CD4-positive, alpha-beta T cell treated with Interleukin-4 for 1 hour (primary cell): ENCODE measurements around the gene COPG2.
A peak's percentile ranks its signal among the peaks of the same experiment; 100 is the strongest.
"Not testable (repeated sequence)": the region's sequence is repeated elsewhere in the genome, so short reads cannot be mapped to it uniquely, and the experiment has no call there.

Experiments used
- DNase-seq, 2 donors: peaks; one replicate each; pipeline ENCODE4 v3.0.0-alpha.2; 2020 to 2022

Gene COPG2, protein sequence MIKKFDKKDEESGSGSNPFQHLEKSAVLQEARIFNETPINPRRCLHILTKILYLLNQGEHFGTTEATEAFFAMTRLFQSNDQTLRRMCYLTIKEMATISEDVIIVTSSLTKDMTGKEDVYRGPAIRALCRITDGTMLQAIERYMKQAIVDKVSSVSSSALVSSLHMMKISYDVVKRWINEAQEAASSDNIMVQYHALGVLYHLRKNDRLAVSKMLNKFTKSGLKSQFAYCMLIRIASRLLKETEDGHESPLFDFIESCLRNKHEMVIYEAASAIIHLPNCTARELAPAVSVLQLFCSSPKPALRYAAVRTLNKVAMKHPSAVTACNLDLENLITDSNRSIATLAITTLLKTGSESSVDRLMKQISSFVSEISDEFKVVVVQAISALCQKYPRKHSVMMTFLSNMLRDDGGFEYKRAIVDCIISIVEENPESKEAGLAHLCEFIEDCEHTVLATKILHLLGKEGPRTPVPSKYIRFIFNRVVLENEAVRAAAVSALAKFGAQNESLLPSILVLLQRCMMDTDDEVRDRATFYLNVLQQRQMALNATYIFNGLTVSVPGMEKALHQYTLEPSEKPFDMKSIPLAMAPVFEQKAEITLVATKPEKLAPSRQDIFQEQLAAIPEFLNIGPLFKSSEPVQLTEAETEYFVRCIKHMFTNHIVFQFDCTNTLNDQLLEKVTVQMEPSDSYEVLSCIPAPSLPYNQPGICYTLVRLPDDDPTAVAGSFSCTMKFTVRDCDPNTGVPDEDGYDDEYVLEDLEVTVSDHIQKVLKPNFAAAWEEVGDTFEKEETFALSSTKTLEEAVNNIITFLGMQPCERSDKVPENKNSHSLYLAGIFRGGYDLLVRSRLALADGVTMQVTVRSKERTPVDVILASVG

DNA sequence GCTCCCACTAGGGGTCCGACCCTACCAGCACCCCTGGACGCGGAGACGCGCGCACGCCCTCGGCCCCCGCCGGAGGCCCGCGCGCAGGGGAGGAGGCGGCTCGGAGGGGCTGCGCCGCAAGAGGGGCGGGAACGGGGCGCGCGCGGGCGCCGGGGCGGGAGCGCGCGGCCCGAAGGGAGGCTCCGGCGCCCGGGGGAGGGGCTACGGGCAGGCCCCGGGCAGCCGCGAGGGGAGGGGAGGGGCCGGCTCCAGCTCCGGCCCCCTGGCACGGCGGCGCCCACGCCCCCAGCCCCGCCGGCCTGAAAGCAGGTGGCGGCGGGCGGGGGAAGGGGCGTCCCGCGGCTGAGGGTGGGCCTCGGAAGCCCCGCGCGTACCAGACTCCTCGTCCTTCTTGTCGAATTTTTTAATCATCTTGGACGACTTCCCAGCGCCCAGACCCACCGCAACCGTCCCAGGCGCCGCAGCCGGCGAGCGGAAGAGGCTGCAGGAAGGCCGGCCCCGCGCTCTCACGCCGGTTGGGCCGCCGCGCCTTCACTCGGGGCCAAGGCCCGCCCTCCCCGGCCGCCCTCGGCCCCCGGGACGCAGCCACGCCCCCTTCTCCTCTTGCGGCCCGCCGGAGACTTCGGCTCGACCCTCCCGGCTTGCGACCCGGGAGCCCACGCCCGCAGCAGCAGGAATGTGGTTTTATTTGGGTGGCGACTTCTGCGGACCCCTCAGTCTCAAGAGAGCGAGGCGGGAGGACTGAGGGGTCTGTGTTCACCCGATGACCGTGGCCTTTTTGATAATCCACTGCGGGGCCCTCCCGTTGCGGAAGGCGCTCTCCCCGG is at the start of gene COPG2:
TSS of gene COPG2 (minus strand) at position 491 of the 827 bp plus-strand sequence. CDS start at position 411, 80 bp downstream.
- peak; percentile 70 to 72 for DNase-seq

DNA sequence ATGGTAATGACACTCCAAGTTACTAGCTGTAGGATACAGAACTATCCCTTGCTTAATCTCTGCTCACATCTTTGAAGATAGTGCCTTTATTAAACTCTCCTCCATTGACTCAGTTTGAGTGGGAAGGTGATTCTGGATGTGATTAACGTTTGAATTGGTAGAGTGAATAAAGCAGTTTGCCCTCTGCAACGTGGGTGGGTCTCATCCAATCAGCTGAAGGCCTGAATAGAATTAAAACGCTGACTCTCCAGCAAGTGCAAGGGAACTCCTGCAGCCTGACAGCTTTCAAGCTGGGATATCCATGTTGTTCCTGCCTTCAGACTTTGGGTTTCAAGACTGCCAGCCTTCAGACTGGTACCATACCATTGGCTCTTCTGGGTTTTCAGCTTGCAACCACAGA is 43.9 kb upstream of the COPG2 start:
- DNase-seq: no peak

DNA sequence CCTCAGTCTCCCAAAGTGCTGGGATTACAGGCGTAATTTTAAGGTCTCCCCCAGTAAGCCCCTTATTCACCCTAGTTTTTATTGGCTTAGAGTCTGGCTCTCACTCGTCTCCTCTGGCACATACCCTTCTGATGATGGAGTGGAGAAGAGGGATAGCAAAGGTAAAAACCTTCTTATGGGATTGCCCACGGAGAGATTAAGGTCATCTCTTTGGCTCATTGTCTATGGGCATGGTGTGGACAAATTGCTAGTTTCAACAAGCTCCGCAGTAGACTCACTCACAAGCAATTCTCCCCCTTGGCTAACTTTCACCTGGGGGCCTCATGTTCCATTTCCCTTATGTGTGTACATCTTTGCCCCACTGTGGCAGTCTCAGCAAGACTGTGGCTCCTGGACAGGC is 40.2 kb upstream of the COPG2 start:
- DNase-seq: no peak

DNA sequence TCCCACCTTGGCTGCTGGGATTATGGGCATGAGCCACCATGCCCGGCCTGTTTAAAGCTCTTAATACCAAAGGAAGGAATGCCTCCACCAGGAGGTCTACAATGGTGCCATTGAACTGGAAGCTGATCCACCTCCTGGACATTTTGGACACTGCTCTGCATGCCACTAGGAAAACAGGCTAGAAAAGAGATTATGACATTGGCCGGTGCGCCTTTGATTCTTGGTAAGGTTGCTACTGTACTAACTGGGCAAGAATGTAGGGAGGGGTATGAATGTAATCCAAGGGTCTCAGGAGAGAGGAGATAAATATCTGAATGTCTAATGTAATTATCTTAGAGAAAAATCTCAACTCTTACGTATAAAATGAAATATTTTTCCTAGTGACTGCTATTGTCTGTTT is 39.5 kb upstream of the COPG2 start:
- DNase-seq: no peak

DNA sequence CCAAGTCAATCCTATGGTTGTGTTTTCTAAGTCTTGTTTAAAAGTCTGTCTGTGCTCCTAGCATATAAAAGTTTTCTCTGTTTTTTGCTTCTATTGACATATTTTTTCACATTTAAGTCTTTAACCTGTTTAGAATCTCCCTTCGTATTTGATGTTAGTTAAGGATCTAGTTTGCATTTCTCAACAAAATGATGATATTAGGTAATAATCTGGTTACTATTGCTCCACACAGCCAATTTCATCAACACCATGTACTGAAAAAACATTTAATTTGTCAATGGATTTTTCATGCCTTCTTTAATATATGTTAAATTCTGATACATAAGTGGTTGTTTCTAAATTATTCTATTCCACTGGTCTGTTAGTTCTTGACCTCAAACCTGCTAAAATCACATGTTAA is 35.3 kb upstream of the COPG2 start:
- DNase-seq: no peak

DNA sequence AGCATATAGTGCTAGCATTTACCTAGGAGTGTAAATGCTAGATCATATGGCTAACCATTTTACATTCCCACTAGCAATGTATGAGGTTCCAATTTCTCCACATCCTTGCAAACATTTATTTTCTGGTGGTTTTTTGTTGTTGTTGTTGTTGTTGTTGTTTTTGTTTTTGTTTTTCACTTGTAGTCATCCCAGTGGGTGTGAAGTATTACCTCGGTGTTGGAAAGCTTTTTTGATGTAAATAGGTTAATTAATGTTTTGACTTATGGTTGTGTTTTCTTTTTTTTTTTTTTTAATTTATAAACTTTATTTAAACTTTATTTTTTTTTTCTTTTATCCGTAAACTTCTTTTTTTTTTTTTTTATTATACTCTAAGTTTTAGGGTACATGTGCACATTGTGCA is 33.1 kb upstream of the COPG2 start:
- DNase-seq: no peak

DNA sequence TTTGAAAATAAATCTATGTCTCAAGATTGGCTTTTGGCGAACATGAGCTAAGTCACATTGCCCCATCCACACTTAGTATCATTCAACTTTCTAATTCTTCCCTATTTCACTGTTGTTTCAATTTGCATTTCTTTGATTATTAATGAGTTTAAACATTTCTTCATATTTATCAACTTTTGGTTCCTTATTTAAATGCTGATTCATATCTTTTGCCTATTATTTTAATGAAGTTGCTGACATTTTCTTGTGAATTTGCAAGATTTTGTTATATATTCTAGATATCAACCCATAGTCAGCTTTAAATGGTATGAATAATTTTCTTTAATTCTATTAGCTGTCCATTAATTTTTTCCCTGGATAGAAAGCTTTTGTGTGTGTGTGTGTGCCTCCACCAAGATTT is 32.2 kb upstream of the COPG2 start:
- DNase-seq: no peak

DNA sequence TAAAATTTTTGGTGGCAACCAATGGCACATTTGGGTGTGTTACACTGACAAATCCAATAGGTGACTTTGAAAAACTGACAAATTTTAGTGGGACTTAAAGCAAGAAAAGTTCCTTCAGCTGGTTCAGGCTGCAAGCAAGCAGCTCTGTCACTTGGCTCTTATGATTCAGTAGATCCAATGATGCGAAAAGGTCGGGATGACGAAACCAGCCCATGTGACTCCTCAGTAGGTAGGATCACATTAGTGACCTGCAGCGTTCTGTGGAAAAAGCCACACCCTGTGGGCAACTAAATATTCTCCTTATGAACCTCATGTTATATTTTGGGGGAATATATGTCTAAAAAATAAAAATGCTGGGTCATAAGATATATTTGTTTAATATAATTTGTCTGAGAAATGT is 31.1 kb upstream of the COPG2 start:
- no peak for DNase-seq

DNA sequence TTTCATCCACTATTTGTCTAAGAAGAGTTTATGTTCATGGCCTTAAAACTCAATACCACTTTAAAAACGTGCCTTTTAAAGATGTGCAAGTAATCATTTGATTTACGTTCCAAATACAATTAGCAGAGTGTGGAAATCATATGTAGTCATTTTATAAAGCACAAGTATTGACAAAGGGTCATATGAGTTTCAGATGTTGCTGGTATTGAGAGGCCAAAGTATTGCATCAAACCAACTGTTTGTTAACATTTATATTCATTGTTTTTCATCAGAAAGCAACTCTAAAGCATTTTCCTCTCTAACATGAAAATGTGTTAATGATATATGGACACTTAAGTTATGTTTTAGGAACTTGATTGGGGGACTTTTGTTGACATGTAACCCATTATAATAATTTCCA is 29.3 kb upstream of the COPG2 start:
- DNase-seq: no peak

DNA sequence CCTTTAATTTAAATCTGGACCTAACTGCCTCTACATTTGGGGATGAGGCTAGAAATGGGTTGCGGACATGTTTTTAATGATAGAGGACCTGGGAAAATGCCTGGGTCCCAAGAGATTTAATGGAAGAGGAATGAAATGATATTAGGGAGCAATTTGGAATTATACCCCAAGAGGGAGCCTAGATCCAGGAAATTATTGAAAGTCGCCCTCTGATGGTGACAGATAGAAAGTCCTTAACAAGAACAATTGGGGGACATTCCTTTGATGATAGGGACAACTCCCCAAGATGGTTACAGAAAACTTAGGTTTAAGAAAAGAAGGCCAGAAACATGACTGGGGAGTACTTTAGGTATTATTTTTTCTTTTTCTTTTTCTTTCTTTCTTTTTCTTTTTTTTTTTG is 27.3 kb upstream of the COPG2 start:
- peak in 1 of 2 donors; percentile 10 for DNase-seq

DNA sequence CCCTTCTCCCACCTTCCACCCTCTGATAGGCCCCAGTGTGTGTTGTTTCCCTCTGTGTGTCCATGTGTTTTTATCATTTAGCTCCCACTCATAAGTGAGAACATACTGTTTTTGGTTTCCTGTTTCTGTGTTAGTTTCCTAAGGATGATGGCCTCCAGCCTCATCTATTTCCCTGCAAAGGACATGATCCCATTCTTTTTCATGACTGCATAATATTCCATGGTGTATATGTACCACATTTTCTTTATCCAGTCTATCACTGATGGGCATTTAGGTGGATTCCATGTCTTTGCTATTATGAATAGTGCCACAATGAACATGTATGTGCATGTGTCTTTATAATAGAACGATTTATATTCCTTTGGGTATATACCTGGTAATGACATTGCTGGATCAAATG is 23.8 kb upstream of the COPG2 start:
- not testable (repeated sequence) for DNase-seq

DNA sequence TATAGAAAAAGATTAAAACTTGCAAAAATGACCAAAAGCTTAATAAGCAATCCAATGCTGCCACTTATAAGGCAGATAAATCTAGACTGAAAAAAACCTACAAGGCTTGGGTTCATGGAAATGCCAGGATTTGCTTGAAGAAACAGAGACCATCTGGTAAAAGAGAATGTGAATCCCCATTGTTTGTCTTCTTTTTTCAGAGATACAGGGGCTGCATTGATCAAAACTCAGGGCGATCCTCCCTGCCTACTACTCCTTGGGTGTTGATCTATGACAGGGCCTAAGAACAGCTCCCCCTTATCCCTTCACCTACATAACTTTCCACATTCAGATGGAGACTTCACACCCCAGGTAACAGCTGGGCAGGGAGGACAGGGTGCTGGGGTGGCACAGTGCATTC is 21.1 kb upstream of the COPG2 start:
- DNase-seq: no peak

DNA sequence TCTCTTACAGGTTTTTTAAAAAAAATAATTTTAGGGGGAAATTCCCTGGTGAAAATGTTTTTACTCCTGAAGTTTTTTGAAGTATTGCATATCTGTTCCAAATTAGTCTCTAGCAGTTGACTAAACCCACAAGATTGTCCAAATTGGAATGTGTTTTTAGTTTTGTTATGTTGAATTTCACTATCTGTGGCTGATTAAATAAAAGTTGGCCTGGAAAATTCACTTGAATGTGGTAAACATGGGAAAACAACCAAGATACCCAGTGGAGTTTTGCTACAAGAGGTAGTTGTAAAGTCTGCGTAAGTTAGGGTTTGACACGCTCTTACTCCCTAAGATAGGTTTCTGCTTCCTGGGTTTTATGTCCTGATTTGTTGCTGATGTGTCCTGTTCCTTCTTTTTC is 14.5 kb upstream of the COPG2 start:
- DNase-seq: no peak

DNA sequence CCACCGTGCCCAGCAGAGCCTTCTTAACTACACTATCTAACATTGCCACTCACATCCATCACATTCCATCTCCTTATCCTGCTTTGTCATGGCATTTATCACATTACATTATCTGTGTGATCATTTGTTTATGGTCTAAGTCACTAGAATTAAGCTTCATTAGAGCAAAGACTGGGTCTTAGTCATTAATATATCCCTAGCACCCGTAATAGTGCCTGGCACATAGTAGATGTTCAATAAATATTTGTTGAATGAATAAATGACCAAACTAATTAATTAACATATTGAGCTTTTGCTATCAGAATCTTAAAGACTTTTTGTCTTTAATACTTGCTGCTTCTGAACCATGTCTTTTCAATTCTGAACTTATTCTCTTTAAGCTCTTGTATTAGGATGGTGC is 5.9 kb upstream of the COPG2 start:
- DNase-seq: no peak

DNA sequence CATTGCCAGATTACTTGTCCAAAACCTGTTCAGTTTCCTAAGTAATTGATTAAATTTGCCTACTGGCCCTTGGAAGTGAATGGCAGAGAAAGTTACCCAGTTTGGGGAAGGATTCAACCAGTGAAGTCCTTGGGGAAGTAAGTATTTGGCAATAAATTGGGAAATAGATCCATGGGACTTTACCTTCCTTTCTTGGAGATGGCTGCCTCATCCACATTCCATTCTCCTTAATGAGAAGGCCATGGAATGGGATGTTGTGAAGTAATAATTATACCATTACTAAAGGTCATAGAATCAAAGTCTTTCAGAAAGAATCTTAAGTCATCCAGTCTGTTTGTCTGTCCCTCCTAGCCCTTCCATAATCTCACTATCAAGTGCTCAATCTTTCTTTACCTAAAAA is 4.5 kb upstream of the COPG2 start:
- DNase-seq: no peak

DNA sequence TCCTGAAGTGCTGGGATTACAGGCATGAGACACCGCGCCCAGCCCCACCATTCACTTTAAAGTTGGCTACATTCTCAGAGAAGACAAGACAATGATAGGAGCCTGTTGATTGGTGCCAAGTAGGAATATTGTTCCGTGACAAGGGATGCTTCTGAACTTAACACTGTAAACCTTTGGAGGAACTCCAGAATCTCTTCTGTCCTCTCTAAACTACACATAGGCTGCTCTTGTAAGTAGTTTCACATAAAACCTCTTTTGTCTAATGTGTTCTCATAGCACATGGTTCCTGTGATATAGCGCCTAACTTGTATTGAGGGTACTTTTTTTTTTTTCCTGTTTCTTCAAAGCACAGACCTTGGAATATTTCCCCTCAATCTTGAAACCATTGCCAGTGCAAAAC is 3.6 kb upstream of the COPG2 start:
- no peak for DNase-seq

DNA sequence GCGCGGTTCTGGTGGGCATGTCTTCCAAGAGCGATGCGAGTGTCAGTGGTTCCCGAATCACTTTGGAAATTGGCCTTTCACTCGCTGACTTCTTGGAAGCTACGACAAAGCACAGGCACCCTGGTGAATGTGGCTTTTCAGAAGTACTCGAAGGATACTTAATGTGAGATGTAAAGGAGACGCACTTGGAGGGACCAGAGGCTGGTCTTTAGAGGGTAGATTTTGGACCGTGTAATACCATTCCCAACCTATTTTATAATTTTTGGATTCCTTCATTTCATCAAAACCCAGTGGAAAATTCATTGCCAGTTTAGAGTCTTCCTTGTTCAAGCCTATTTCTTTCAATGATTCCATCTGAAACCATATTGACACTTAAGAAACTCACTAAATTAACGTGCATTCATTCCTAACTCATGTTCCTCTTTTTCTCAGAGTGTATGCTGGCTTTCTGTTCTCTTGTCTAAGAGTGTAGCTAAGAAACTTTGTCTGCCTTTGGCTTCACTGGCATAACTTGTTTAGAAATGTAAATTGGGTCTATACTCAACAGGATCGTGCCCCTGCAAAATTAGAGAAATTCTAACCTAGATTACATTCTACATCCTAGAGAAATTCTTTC is 645 bp upstream of the COPG2 start:
- DNase-seq: no peak

DNA sequence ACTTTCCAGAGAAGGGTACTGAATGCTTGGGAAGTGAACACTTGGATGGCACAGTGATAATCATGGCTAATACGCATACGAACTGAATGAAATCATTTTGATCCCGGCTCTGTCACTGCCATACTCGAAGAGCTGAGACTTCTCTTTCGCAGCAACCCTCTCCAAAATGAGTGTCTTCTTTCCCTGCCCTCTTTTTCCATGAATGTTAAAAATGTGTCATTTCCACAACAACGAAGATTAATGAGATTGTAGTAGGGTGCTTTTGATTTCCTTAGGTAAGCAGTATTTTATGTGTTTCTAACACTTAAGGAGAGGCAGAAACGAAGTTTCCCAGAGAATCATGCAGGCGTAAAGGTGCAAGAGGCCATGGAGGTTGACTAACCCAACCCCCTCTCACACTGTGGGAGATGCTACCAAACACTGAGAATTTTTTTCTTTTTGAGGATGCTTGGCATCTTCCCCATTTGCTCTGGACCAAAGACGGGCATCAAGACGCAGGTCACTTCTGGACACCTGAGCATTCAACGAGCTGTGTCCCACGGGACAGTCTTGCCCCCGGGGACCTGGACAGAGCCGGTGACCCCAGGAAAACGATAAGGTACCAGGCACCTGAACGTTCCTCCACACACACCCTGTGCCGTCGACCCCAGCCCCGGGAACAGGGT is 823 bp downstream of the COPG2 start:
- peak in 1 of 2 donors; percentile 2 for DNase-seq

DNA sequence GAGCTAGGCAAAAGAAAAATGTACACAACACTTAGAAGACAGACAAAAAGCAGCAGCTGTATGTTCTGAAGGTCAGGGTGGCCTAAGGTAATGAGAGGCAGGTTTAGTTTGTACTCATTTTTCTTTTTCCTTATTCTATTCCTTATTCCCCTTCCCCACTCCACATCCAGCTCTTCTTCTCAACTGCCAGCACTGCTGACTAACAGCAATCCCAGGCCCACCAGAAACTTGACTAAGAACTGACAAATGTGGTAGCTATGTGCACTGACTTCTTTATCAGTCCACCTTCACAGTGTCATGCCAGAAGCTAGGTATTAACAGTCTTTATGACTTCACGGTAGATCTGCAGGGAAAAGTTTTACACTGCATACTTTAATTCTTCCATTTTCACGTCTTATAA is 6.1 kb downstream of the COPG2 start:
- no peak for DNase-seq

DNA sequence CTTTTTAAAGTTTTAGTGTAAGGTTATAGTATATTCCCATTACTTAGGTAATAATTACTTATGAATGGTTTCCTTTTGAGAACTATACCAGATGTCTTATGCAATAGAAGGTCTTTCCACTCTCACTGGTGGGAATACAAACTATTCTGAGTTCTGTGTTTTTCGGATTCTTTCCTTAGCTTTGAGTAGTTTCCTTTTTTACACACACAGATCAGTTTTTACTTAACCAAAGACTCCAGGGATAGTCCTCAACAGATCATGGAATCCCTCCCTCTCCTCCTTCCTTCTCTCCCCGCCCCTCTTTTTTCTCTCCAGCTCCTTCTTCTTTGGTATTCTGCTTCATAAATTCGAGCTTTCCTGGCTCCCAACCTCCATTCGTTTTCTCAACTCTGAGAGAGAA is 13.3 kb downstream of the COPG2 start:
- DNase-seq: no peak

DNA sequence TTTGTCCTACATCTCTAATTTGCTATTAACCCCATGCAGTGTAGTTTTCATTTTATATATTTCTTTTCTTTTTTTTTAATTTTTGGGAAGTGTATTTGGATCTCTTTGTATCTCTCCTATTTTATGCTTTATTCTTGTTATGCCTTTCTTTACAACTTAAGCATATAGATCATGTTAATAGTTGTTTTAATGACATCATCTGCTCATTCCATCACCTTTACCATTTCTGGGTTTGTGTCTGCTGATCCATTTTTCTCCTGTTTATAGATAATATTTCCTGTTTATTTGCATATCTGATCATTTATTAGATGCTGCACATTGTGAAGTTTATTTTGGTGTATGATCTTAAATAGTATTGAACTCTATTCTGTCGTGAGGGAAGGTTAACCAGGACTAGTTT is 13.7 kb downstream of the COPG2 start:
- DNase-seq: no peak

DNA sequence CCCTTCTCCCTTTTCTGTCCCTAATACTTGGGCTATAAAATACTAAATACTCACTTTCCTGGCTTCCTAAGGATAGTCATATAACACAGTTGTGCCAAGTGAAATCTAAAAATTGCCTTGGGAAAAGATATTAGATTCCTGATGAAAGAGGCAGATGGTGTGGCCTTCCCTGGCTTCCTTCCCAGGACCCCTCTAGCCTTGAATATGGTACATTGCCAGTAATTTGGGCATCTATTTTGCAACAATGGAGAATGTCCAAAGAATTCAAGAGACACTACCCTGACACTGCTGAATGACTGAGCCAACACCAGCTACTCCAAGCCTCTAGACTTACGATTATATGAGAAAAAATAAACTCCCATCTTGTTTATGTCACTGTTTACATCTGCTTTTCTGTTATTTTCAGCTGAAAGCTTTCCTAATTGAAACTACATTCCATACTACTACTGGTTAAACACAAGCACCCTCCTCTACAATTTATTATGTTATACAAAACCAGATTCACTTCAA is 17.9 kb downstream of the COPG2 start:
- no peak for DNase-seq
